NCI-H446 treated with DMSO at 0.1 percent for 48 hours (cell line): Measurements from ENCODE around the gene CYS1.

Source experiments
- DNase-seq: peaks from one replicate; lab custom pipeline; 2025; lab: John Stamatoyannopoulos, UW

Gene CYS1

DNA sequence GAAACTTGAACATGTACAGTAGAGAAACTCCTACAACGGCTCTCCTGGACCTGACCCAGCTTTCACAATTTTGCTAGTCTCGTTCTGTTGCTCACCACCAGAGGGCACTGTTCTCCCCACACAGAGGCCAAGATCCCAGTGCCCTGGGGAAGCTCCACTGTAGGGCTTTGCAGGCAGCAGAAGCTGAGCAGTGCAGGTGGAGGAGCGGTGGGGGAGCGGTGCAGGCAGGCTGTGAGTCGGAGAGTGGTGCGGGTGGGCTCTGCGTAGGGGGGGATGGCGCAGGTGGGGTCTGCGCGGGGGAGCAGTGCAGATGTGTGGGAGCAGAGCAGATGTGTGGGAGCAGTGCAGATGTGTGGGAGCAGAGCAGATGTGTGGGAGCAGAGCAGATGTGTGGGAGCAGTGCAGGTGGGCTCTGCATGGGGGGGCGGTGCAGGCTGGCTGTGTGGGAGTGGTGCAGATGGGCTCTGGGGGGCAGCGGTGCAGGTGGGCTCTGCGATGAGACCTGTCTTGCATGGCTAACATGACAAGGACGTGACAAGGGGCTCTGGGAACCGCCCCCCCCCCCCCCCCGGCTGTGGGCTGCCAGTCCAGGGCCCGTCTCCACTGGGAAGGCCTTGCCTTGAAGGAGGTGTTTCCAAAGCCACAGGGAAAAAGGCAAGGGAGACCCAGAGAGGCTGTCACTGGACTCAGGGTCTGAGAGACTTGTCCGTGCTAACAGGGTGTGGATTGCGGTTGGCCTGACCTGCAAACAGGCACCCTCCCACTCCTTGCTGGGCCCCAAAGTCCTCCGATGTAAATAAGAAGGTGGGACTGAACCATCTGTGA lies 7.3 kb downstream of the CYS1 start:
- peak; percentile 60 for DNase-seq

DNA sequence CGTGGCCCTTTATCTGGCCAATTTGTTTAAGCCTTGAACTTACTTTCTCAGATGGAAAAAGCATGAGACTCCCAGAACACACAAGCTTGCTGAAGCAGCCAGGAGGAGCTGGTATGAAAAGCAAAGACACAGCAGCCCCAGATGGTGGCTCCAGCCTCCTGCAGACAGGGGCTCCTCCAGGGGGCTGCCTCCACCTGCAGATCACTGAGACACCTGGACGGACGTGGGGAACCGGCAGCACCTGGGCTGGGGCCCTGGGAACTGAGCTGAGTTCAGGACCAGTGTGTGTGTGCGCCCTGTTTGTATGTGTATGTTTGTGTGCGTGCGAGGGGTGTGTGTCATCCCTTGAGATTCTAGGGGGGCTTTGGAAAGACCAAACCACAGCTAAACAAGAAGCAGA lies 8.6 kb downstream of the CYS1 start:
- DNase-seq = no peak

GRCh38 chr2:10071176-10071575 lies 9.0 kb downstream of the CYS1 start:
- no peak for DNase-seq

- no peak for DNase-seq
These were observed 12.3 kb downstream of the CYS1 start for GRCh38 chr2:10067881-10068280.

DNA sequence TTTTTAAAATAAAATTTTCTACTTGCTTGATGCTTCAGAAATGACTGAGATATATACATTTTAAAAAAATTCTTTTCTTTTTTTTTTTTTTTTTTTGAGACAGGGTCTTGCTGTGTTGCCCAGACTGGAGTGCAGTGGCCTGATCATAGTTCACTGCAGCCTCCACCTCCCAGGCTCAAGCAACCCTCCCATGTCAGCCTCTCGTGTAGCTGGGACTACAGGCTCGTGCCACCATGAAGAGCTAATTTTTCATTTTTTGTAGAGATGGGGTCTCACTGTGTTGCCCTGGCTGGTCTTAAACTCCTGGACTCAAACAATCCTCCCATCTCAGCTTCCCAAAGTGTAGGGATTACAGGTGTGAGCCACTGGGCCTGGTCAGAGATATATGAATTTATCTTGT lies 12.9 kb downstream of the CYS1 start:
- DNase-seq = no peak

DNA sequence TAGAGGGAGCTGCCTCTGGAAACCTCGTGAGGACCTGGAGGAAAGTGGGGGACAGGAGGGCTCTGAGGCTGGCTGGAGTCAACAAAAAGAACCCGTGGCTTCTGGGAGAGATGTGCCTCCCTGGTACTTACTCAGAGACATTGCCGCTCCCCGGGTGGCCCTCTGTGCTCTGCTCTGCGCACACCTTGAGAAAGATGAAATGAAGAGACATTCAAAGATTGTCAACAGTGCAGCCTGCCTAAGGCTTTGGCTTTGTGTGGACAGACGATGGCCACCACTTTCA lies 14.5 kb downstream of the CYS1 start:
- DNase-seq = no peak

DNA sequence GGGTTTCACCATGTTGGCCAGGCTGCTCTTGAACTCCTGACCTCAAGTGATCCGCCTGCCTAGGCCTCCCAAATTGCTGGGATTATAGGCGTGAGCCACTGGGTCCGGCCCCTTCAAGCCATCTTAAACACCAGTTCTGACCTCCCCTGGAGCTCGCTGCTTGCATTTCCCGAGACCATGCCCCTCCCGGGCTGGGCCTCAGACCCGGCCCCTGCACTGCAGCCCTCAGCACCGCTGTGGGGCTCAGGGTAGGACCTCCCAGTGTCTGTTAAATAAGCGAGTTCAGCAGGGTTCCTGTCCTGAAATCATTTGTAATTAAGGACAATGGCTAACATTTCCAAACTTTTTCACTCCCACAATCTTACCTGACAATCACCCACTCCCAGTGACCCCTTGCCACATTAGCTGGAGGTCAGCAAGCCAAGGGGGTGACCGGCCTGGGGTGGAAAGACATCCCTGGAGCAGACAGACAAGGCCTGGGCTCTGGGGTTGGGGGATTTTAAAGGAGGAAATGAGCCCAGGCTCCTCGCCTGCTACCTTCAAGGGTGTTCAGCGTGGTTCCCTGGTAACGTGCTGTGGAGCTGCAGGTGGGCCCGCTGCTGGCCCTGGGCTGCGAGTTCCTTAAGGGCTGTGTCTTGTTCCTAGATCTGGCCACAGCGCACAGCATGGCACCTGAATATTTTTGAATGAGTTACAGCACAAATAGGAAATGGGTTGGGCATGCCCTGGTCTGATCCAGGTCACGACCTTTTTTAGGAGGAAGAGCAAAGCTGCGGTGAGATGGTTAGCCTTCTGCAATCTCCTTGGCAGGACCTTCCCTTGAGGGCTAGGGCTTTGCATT lies 15.1 kb downstream of the CYS1 start:
- DNase-seq = no peak

GRCh38 chr2:10063566-10063965 lies 16.6 kb downstream of the CYS1 start:
- DNase-seq = no peak

GRCh38 chr2:10062931-10063365 lies 17.3 kb downstream of the CYS1 start:
- no peak for DNase-seq

DNA sequence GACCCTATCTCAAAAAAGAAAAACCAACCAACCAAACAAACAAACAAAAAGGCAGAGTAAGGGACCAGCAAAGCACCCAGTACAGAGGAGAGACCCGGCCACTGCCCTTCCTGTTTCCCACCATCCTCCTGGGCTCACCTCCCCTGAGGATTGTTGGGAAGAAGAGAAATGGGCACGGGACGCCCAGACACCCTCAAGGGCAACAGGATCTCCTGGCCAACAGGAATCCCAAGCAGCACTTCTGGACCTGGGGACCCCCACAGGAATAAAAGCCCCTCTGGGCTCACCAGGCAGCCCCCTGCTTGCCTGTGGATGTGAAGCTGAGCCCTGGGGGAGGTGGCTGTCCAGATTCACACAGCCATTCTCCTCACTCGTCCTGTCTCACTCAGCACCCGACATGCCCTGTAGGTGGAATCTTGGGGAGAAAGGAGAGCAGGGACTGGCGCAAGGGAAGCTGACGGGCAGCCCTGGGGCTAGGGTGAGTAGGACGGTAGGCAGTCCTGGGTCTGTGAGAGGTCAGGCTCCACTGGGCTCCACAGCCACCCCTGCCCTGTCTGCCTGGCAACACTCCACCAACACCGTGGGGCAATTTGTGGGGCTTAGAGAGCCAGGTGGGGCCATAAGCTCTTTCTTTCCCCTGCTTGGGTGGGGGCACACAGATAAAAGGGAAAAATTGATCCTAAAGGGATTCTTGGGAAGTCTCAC lies 18.8 kb downstream of the CYS1 start:
- DNase-seq = no peak

DNA sequence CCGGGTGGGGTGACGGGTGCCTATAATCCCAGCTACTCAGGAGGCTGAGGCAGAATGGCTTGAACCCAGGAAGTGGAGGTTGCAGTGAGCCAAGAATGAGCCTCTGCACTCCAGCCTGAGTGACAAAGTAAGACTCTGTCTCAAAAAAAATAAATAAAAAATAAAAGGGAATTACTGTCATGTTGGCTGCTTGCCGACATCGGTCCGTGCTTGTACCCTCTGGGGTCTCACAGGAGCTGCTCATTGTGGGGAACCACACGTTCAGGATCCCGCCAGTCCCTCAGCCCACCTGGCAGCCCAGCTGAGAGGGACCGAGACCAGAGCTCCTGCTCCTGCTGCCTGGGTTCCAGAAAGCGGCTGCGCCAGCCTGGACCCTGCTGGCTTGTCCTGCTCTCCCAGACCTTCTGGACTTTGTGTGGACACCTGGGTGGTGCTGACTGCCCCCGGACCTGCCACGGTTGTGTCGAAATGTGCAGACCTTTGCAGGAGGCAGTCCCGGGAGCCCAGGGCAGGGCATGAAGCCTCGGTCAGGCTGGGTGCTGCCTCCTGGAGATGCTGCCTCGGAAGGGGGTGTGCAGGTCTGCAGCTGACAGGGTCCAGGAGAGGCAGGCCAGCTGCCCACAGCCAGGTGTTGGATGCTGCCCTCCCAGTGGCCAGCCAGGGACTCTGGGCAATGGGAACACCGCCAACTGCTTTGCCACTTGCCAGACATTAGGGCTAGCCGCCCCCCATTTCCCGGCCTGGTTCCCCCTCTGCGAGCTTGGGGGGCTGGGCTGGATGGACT lies 20.5 kb downstream of the CYS1 start:
- DNase-seq = no peak

- no peak for DNase-seq
These were observed 21.2 kb downstream of the CYS1 start for GRCh38 chr2:10059016-10059351.

DNA sequence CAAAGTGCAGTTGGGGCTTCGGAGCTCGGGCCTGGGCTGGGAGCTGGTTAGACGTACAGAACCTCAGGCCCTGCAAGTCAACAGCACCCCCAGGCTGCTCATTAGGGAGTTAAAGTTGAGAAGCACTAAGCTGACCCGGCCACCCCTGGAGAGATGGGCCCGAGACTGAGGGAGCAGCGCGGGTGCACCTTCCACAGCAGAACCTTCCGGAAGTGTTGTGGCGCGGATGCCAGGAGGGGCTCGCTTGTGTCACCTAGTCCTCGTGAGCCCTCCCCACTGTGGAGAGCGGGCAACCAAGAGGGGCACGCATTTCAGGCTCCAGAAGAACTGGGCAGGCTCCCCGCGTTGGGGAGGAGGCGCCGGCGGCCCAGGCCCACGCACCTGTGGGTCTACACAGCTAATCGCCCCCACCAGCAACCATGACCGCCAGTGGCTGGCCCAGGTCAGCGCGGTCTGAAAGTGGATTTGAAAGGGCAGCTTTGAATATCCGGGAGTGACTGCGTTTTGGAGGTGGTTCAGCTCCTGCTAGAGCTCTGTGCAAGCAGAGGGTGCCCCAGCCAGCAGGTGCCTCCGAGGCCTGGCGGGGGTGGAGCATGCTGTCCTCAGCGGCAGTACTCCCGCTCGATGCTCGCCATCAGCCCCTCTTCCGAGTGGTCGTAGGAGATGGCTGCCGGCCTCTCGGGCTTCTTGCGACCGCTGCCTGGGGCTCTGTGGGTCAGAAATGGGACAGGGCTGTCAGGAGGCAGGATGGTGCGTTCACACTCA lies 21.8 kb downstream of the CYS1 start:
- DNase-seq = no peak

- DNase-seq = no peak
These were observed 22.7 kb downstream of the CYS1 start for GRCh38 chr2:10057231-10058107.

DNA sequence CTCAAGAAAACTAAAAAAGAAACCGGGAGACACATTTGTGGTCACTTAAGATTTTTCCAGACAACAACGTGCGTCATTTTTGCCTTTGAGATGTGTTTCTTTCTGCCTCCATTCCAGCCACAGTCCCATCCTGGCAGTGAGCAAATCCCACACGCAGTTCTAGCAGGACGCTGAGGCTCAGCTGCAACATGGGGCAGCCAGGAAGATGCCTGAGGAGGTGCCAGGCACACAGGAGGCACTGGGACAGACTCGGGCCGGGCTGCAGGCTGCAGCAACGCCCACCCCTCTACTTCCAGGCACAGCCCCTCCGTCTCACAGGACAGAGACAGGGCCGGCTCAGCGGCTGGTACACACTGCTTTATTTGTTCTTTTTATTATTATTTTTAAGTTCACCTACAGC lies 23.8 kb downstream of the CYS1 start:
- no peak for DNase-seq

- DNase-seq = no peak
These were observed 25.2 kb downstream of the CYS1 start for GRCh38 chr2:10054976-10055375.

GRCh38 chr2:10054424-10054823 lies 25.8 kb downstream of the CYS1 start:
- DNase-seq = no peak

GRCh38 chr2:10053351-10053750 lies 26.9 kb downstream of the CYS1 start:
- no peak for DNase-seq

GRCh38 chr2:10052216-10052615 lies 28.0 kb downstream of the CYS1 start:
- DNase-seq = no peak

DNA sequence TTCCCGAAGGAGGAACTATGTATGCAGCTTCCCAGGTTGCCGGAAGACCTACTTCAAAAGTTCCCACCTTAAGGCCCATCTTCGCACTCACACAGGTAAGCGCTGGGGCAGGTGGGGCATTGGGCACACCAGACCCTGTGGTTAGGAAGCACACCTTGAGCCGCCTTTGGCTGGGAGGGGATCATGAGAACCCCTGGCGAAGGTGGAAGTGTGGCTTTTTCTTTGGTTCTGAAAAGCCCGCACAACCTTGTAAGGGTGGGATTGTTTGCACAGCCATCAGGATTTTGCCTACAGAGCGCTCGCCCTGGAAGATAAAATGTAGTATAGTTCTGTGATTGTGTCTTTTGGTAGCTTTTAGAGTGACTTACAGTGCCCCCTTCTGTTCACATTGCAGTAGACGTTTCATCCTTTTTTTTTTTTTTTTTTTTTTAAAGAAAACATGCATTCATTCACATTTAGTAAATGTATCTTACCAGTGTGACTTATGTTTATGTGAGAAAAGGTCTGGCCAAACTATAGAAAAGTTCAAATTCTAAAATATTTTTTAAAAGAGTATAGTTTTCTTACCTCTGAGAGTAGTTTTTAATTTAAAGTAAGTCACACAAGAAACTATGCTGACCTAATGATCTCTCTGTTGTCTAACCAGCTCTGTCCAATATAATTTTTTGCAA lies 31.6 kb downstream of the CYS1 start:
- peak; percentile 47 for DNase-seq
